GM19324 (cell line): ENCODE data around the gene MICAL2.

Experiments used
- ATAC-seq: cut with Tn5 transposase; IDR thresholded peaks from one replicate; pipeline ENCODE4 v1.9.1; 2021; ENCODE audit warnings: mild to moderate bottlenecking, moderate library complexity; ENCODE audit not compliant: unreplicated experiment, low FRiP score

Gene MICAL2

GRCh38 chr11:12183827-12184620 is 73.6 kb downstream of the MICAL2 start:
- no peak for ATAC-seq

DNA sequence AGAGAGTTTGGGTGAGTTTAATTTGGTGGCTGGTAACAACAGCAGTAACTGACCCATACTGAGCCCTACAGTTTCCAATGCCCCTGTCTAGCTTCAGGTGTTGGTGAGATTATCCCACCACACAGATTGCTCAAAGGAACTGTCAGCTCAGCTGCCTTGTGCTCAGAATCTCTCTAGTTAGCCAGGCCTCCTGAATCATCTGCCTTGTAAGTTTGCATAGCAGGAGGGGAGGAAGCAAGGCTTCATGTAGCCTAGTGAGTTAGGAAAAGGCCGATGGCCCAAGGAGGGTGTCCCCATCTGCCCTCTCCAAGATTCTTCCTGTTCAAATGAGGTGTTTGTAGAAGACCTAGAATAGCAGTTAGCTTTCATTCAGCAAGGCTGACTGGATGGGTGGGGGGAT is 74.3 kb downstream of the MICAL2 start:
- no peak for ATAC-seq

DNA sequence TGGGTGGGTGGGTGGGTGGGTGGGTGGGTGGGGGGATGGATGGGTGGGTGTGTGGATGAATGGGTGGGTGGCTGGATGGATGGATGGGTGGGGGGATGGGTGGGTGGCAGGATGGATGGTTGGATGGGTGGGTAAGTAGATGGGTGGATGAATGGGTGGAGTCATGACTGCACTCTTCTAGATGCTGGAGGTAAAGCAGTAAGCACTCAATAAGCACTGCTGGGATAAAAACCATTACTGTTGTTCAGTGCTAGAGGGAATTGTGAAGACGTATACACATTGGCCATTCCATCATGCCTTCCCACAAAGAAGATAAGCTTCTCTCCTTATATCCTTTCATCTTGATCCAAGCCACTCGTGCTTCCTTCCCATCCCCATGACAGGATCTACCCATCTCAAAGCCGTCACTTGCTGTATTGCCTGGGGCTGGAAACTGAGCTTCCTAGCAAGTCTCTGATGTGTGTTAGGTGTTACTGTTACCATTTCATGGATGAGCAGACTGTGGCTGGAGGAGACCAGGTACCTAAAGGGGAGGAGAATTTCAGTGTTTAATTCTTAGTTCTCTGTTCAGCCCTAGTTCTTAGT is 74.8 kb downstream of the MICAL2 start:
- ATAC-seq = no peak

- ATAC-seq = no peak
Measured at GRCh38 chr11:12185914-12186313, 75.5 kb downstream of the MICAL2 start.

DNA sequence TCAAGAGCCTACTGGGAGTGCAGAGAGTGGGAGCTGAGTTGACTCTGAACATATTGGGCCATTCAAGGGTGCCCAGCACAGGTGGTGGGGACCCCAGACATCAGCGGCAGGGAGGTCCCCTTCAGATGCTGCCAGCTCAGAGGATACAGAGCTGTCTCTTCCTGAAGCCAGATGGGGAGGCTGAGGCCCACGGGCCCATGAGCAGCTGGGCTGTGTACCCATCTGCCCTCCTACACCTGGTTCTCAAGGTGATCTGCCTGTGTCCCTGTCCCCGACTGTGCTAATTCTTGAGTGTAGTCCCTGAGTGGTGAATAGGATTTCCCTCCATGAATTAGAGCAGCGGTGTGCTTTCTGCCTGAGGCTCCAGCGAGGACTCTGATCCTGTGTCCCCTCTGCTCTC is 76.3 kb downstream of the MICAL2 start:
- no peak for ATAC-seq

- no peak for ATAC-seq
Measured at GRCh38 chr11:12187399-12187798, 77.0 kb downstream of the MICAL2 start.

DNA sequence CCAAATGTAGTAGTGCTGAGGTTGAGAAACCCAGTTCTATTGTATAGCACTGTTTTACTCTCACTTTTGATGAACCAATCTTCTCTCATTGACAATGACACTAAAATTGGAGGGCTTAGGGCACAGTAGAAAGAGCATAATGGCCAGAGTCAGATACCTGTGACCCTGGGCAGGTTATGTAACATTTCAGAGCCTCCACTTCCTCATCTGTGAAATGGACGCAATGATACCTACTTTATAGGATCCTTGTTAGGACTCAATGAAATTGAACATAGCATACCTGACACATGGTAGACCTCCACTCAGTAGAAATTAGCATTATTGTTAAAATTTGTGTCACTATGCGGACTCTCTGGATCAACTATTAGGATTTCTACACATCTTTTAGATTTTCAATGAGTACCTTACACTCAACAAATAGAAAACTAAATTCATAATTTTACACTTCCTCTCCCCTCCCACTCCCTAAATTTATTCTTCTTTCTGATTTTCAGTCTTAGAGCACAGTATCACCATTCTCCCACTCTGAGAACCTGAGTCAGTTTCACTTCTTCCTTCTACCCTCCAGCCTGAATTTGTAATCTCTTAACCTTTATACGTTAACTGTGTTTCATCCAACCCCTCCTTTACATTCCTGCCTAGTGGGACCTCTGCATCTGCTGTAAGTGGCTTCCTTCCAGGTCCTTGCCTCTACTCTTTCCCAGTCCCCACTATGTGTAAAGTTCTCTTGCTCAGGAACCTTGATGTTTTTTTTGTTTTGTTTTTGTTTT is 78.3 kb downstream of the MICAL2 start:
- ATAC-seq = peak; percentile 66

- ATAC-seq = no peak
Measured at GRCh38 chr11:12189543-12190235, 79.3 kb downstream of the MICAL2 start.

DNA sequence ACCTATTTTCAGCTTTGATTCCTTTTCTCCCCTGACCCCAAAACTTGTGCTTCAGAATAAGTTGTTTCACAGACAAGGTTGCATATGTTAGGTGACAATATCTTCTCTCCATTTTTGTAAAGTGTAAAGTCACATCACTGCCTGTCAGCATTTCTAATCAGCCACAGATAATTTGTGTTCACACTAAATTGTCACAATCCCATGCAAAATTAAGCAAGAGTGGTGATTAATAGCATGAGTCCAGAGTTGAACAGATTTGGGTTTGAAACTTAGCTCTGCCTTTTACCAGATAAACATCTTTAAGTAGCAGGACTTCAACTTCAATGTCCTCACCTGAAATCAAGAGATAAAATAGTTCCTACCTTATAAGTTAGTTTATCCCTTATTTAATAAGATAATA is 80.1 kb downstream of the MICAL2 start:
- ATAC-seq = no peak

- ATAC-seq = no peak
Measured at GRCh38 chr11:12192794-12193514, 82.6 kb downstream of the MICAL2 start.

GRCh38 chr11:12193515-12194336 is 83.3 kb downstream of the MICAL2 start:
- no peak for ATAC-seq

DNA sequence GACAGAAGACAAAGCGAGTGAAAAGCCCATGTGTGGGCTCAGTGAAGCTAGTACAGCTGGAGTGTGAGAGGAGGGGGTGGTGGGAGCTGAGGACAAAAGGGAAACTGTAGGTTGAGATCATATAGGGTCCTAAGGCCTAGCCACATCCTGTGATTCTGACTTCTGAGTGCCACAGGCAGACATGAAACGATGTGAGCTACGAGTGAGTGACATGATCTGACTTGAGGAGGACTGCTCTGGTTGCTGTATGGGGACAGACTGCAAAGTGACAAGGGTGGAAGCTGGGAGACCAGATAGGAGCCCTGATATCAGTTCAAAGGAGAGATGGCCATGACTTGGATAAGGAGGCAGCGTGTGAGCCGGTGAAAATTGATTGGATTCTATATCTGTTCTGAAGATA is 85.4 kb downstream of the MICAL2 start:
- ATAC-seq = no peak

DNA sequence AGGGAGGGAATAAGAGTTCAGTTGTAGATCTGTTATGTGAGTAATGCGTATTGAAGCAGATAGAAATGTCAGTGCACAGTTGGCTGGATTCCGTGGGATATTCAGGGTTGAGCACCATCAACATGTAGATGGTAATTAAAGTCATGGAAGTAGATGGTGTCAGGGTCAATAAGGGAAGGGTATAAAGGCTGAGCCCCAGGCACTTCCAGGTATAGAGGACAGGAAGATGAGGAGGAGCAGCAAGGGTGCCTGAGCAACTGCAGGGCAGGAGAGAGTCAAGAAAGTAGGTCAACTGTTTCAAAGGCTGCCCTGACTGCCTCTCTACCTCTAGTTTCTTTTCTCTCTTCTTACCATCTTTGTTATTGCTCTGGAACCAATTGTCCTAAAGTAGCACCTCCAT is 85.9 kb downstream of the MICAL2 start:
- ATAC-seq = no peak

- ATAC-seq = no peak
Measured at GRCh38 chr11:12196872-12197271, 86.5 kb downstream of the MICAL2 start.

GRCh38 chr11:12198251-12199222 is 88.1 kb downstream of the MICAL2 start:
- ATAC-seq = no peak

DNA sequence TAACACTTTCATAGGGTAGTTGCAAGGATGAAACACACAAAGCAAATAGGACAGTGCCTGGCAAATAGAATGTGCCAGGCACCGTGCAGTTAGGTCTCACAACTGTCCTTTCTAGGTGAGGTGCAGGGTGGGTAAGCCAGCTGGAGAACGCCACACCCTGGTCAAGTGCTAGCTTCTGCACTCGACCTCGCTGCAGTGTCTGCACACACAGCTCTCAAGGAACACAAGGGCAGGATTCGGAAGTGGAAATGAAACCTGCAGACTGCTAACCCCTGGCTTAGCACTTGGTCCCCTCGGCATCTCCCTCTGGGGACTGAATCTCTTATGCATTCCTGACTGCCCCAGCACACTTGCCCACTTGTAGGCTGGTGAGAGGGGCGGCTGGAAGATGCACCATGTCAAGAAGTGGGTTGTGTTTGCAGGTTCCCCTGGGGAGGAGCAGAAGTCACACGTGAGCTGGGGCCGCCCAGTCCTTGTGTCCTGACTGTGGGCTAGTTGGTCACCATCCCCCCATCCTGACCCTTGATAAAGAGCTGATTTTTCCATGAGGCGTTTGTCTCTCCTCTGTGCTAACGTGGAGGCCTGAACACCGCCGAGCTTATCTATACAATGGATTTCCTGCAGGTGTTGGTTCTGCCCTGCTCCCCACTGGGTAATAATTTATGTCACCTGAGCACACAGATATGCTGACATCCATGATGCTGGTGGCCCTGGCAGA is 89.0 kb downstream of the MICAL2 start:
- ATAC-seq = no peak

DNA sequence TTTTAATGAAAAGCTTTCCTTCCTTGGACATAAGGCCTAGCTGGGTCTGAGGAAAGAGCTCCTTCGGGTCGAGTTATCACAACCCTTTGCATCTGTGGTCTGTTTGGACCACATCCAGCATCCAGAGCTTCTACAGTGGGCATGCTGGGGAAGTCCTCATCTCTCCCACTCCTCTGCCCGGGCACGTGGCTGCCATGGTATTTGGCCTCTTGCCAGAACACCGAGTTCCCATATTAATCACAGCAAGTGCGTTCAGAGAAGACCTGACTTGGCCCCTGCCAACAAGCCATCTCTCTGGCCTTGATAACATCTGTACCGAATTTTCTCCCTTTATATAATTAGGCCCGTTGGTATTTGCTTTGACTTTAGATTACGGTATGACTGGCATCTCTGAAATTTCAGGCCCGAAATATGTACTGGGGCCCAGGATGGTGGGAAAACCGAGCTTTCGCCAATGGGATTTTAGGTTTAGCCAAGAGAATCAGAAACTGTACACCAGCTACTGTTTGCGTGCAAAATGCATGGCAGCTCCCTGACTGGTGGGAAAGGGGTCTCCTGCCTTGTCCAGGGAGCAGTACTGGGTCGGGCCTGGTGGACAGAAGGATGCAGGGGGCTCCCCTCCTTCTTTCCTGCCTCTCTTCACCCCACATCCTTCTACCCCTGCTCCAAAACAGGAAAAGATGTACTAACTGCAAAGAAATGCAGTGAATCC is 90.0 kb downstream of the MICAL2 start:
- no peak for ATAC-seq
